Kidney (tissue), 14 donors: ENCODE results near the gene CELA3A. TPM values are rescaled to one million over a fixed set of nuclear protein-coding genes. Genes with fewer than 3 reads are reported as not detected.
A peak's percentile ranks its signal among the peaks of the same experiment; 100 is the strongest.

Experiments used
- DNase-seq, 5 donors: peaks; one replicate each; pipeline ENCODE4 v3.0.0-alpha.2; 2013 to 2020
- FAIRE-seq: peaks from 2 replicates; lab custom pipeline; 2012; peaks lifted over from hg19 to GRCh38; lab: Jason Lieb, UNC
- H3K27ac ChIP-seq, 2 donors: one replicate each; pipeline ENCODE4 v1.7.0; 2013; ENCODE audit warnings: low read depth in 2 of 2, low read length in 2 of 2, inconsistent platforms in 1 of 2
- H3K27me3 ChIP-seq: one replicate; pipeline ENCODE4 v1.7.1; 2013; ENCODE audit warnings: low read length, inconsistent platforms; ENCODE audit not compliant: control insufficient read depth, insufficient read depth
- H3K36me3 ChIP-seq, 3 donors: one replicate each; pipeline versions ENCODE4 v1.7.0 to v1.7.1; 2013; ENCODE audit warnings: low read length in 3 of 3, control low read depth in 1 of 3, inconsistent platforms in 1 of 3; ENCODE audit not compliant: insufficient read depth in 3 of 3, control insufficient read depth in 2 of 3
- H3K4me1 ChIP-seq, 3 donors: one replicate each; pipeline versions ENCODE4 v1.7.0 to v1.7.1; 2013; ENCODE audit warnings: low read length in 3 of 3, inconsistent platforms in 1 of 3, low read depth in 1 of 3; ENCODE audit not compliant: control insufficient read depth in 2 of 3, insufficient read depth in 2 of 3
- H3K4me3 ChIP-seq, 3 donors: one replicate each; pipeline versions ENCODE4 v1.7.0 to v1.8.1; 2013; ENCODE audit warnings: low read length in 3 of 3, control low read depth in 1 of 3, inconsistent platforms in 1 of 3
- H3K9ac ChIP-seq, 3 donors: one replicate each; pipeline versions ENCODE4 v1.7.0 to v1.7.1; 2013; ENCODE audit warnings: low read length in 3 of 3, control low read depth in 1 of 3, inconsistent platforms in 1 of 3
- H3K9me3 ChIP-seq, 3 donors: one replicate each; pipeline versions ENCODE4 v1.7.0 to v1.7.1; 2013; ENCODE audit warnings: low read length in 3 of 3, control low read depth in 1 of 3, inconsistent platforms in 1 of 3; ENCODE audit not compliant: control insufficient read depth in 2 of 3, insufficient read depth in 1 of 3
- CTCF ChIP-seq: IDR thresholded peaks from 3 replicates; pipeline ENCODE4 v1.5.1; 2012; ENCODE audit warnings: mild to moderate bottlenecking, moderate library complexity, borderline replicate concordance; ENCODE audit not compliant: insufficient read depth; ENCODE audit errors: extremely low read depth
- intact Hi-C: fragments of 100-400 bp; cut with DNase I; formaldehyde crosslinking; loops from one replicate; pipeline ENCODE4 v1.11.1; 2022
- polyA plus RNA-seq: library from polyadenylated mRNA; stranded (reverse); fragments of 350-450 nt; fragmentation: Illumina TruSeq; extraction: RNeasy Lipid Tissue Mini Kit (QIAGEN cat#74804); gene quantifications from one replicate; pipeline ENCODE4 v1.2.3, GENCODE V29; 2014; ENCODE audit warnings: low read depth, low replicate concordance; ENCODE audit not compliant: insufficient read depth
- total RNA-seq: library from RNA; stranded (reverse); fragmentation: NEBNext Ultra II Directional; extraction: Animal tissue kit (Norgen Biotek cat#: 25700); gene quantifications from one replicate; pipeline ENCODE4 v1.2.1, GENCODE V29; 2021
- donor health status: control.
- donor health status: control.
- donor health status: control.
- donor health status: control.
- donor health status: control.
- donor health status: DM: yes; HTN: yes; CAD: no.
- donor health status: Normal renal cell carcinoma (clear cell type).

Gene CELA3A
- total and polyA plus RNA-seq, 2 donors from 2014 or later = not detected

DNA sequence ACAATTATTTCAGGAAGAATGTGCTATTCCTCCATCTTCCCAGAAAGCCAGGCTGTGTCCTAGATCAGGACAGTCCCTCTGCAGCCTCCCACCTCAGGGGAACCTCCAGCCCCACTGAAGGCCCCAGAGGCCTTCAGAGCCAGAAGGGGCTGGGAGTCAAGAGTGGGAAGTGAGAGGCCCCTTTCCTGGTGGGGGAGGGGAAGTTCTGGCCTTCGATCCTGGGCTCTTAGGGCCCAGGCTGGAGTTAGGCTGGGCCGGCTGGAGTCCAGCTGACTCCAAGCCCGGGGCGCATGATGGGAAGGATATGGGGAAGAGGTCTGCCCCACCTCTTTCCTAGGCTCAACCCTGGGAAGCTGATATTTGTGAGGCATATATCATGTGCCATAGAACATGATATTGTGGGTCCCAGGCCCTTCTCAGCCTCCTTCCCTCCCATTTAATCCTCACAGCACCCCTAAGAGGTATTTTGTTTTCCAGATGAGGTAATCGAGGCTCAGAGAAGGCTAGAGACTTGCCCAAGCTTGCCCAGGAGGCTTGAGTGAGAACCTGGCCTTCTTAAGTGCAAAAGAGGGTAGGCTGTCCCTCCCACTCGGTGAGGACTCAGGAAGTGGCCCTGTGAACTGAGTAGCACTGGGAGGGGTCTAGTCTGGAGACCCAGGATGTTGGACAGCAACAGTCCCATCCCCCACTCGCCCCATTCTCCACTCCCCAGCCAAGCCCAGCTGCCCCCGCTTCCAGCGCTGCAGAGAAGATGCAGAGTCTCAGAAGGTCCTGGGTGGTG lies 45.8 kb upstream of the CELA3A start:
- Histone ChIP-seq H3K36me3 (no peaks in the 10 kb centered on the region), H3K4me1 (peaks cover 0 to 12% (median 12%) of the 10 kb centered on the region in 3 donors), H3K27me3 (no peaks in the 10 kb centered on the region), H3K4me3 (no peak overlapping the region), H3K27ac (no peak overlapping the region), H3K9me3 (no peaks in the 10 kb centered on the region), H3K9ac (no peak overlapping the region)
- FAIRE-seq (no peak), DNase-seq (no peak)
- no peak for TF ChIP-seq CTCF
- intact Hi-C loops = no loop called here

GRCh38 chr1:21956720-21957552 lies 44.5 kb upstream of the CELA3A start:
- Histone ChIP-seq H3K36me3 (no peaks in the 10 kb centered on the region), H3K9ac (no peak overlapping the region), H3K4me1 (peaks cover 0 to 12% (median 12%) of the 10 kb centered on the region in 3 donors), H3K27ac (peak overlapping the region; percentile 43 to 71), H3K9me3 (no peaks in the 10 kb centered on the region), H3K4me3 (no peak overlapping the region), H3K27me3 (no peaks in the 10 kb centered on the region)
- intact Hi-C loops = no loop called here
- no peak for TF ChIP-seq CTCF
- no peak for FAIRE-seq
- peak in 3 of 5 donors; percentile 44 to 95 (median 75) for DNase-seq

DNA sequence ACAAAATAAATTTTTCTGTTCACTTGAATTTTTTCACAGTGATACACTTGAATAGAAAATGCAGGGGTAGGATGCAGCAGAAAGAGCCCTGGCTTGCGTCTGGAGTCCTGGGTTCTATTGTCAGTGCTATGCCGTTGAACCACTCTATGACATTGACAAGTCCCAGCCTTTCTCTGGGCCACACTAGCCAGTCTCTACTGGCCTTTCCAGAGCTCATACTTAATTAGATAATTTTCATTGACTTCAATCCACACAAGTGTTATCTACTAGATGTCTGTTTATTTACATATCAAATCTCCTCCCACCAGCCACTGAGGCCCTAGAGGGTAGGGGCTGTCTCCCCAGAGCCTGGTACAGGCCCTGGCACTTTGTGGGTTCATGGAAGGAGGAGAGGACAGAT lies 40.1 kb upstream of the CELA3A start:
- no peak for TF ChIP-seq CTCF
- intact Hi-C loops = no loop called here
- Histone ChIP-seq H3K27me3 (no peaks in the 10 kb centered on the region), H3K4me1 (peaks cover 0 to 12% (median 9%) of the 10 kb centered on the region in 3 donors), H3K27ac (no peak overlapping the region), H3K4me3 (no peak overlapping the region), H3K9me3 (no peaks in the 10 kb centered on the region), H3K9ac (no peak overlapping the region), H3K36me3 (no peaks in the 10 kb centered on the region)
- no peak for DNase-seq
- FAIRE-seq = no peak
